H1 (cell line): ENCODE measurements around the gene DRGX. TPM values are rescaled to one million over a fixed set of nuclear protein-coding genes. Genes with fewer than 3 reads are reported as not detected.

Experiments used
- CTCF ChIA-PET: fragments of 300-600 bp; sonication (Branson Sonifier 250); formaldehyde crosslinking; loops from one replicate; lab custom pipeline; 2021; ENCODE audit not compliant: partially characterized antibody; lab: Charles Lee
- POLR2A ChIA-PET: fragments of 300-600 bp; sonication (Branson Sonifier 250); formaldehyde crosslinking; loops from one replicate; lab custom pipeline; 2021; ENCODE audit warnings: inconsistent platforms; ENCODE audit not compliant: partially characterized antibody; lab: Charles Lee
- DNase-seq, 2 experiments: peaks; one replicate each; pipeline versions ENCODE4 v3.0.0 to v3.0.0-alpha.2; 2010 to 2022; ENCODE audit warnings: low spot score in 2 of 2, low read depth in 1 of 2, mixed read lengths in 1 of 2
- FAIRE-seq: peaks from 2 replicates; lab custom pipeline; 2011; peaks lifted over from hg19 to GRCh38; lab: Jason Lieb, UNC
- H2AFZ ChIP-seq: 2 replicates; pipeline ENCODE4 v1.8.1; 2012; ENCODE audit warnings: low read length, inconsistent platforms
- H2AK5ac ChIP-seq: 2 replicates; pipeline ENCODE4 v1.6.1; 2013; ENCODE audit warnings: low read depth, low read length
- H2BK120ac ChIP-seq: replicated peaks from 2 replicates; pipeline ENCODE3; 2013; ENCODE audit warnings: low read depth, low read length, inconsistent platforms
- H2BK12ac ChIP-seq: 2 replicates; pipeline ENCODE4 v1.6.1; 2013; ENCODE audit warnings: low read depth, low read length
- H2BK15ac ChIP-seq: 2 replicates; pipeline ENCODE4 v1.6.1; 2013; ENCODE audit warnings: low read length
- H2BK20ac ChIP-seq: 2 replicates; pipeline ENCODE4 v1.6.1; 2013; ENCODE audit warnings: low read length
- H2BK5ac ChIP-seq: 2 replicates; pipeline ENCODE4 v1.6.1; 2013; ENCODE audit warnings: low read depth, low read length
- H3K14ac ChIP-seq: 2 replicates; pipeline ENCODE4 v1.6.1; 2013; ENCODE audit warnings: inconsistent platforms; ENCODE audit not compliant: insufficient read length
- H3K18ac ChIP-seq: 2 replicates; pipeline ENCODE4 v1.6.1; 2013; ENCODE audit warnings: low read length; ENCODE audit errors: extremely low read depth
- H3K23ac ChIP-seq: 2 replicates; pipeline ENCODE4 v1.6.1; 2013; ENCODE audit warnings: inconsistent platforms; ENCODE audit not compliant: insufficient read length
- H3K23me2 ChIP-seq: 2 replicates; pipeline ENCODE4 v1.6.1; 2013; ENCODE audit warnings: low read depth, low read length
- H3K27ac ChIP-seq: 2 replicates; pipeline ENCODE4 v1.6.1; 2011; ENCODE audit warnings: low read depth, low read length, inconsistent platforms
- H3K27me3 ChIP-seq, 4 experiments: replicated peaks in 1 of 4; 1 replicate in 1 of 4; 2 replicates in 3 of 4; pipeline versions ENCODE4 v1.6.1 to v1.8.1; 2011 to 2013; ENCODE audit warnings: low read length in 3 of 4, mild to moderate bottlenecking in 3 of 4, inconsistent platforms in 2 of 4, mixed read lengths in 2 of 4, moderate library complexity in 1 of 4; ENCODE audit not compliant: control insufficient read depth in 3 of 4, insufficient read depth in 3 of 4; ENCODE audit errors: extremely low read depth in 1 of 4
- H3K36me3 ChIP-seq, 4 experiments: 2 replicates each; pipeline versions ENCODE4 v1.6.1 to v1.8.1; 2011 to 2013; ENCODE audit warnings: mild to moderate bottlenecking in 4 of 4, low read length in 3 of 4, moderate library complexity in 2 of 4, control low read depth in 1 of 4, inconsistent platforms in 1 of 4; ENCODE audit not compliant: insufficient read depth in 4 of 4, control insufficient read depth in 2 of 4
- H3K4ac ChIP-seq: replicated peaks from 2 replicates; pipeline ENCODE3; 2013; ENCODE audit warnings: low read length, low read depth, mixed read lengths, inconsistent platforms; ENCODE audit not compliant: insufficient read length
- H3K4me1 ChIP-seq, 4 experiments: replicated peaks in 1 of 4; 1 replicate in 1 of 4; 2 replicates in 3 of 4; pipeline versions ENCODE4 v1.6.1 to v1.8.1; 2011 to 2013; ENCODE audit warnings: low read length in 3 of 4, inconsistent platforms in 2 of 4, mixed read lengths in 1 of 4; ENCODE audit not compliant: insufficient read depth in 4 of 4, control insufficient read depth in 3 of 4
- H3K4me2 ChIP-seq, 2 experiments: 2 replicates each; pipeline versions ENCODE4 v1.6.1 to v1.8.1; 2011 to 2013; ENCODE audit warnings: low read depth in 2 of 2, low read length in 2 of 2, control low read depth in 1 of 2, inconsistent platforms in 1 of 2, mild to moderate bottlenecking in 1 of 2; ENCODE audit not compliant: insufficient read depth in 1 of 2
- H3K4me3 ChIP-seq, 4 experiments: fragments of 200-600, 300-600 bp in 1 of 4; sonication (generic), shearing (Covaris generic), sonication (Bioruptor Twin) in 1 of 4; 2 replicates each; pipeline versions ENCODE4 v1.5.1 to v1.8.1; 2011 to 2016; ENCODE audit warnings: low read length in 4 of 4, low read depth in 3 of 4, control low read depth in 2 of 4, inconsistent platforms in 2 of 4, mild to moderate bottlenecking in 2 of 4, mixed read lengths in 1 of 4, moderate library complexity in 1 of 4; ENCODE audit not compliant: insufficient read depth in 2 of 4; ENCODE audit errors: extremely low read depth in 1 of 4
- H3K56ac ChIP-seq: replicated peaks from 2 replicates; pipeline ENCODE3; 2013; ENCODE audit warnings: low read depth, mild to moderate bottlenecking, mixed read lengths, low read length, inconsistent platforms; ENCODE audit not compliant: insufficient read length
- H3K79me1 ChIP-seq: 2 replicates; pipeline ENCODE4 v1.6.1; 2013; ENCODE audit warnings: low read depth, low read length, control low read depth
- H3K79me2 ChIP-seq, 2 experiments: 2 replicates each; pipeline versions ENCODE4 v1.6.1 to v1.8.1; 2012 to 2013; ENCODE audit warnings: low read length in 2 of 2, mild to moderate bottlenecking in 2 of 2, inconsistent platforms in 1 of 2; ENCODE audit not compliant: insufficient read depth in 2 of 2, control insufficient read depth in 1 of 2
- H3K9ac ChIP-seq, 4 experiments: replicated peaks in 1 of 4; 1 replicate in 1 of 4; 2 replicates in 3 of 4; pipeline versions ENCODE4 v1.6.1 to v1.8.1; 2011 to 2013; ENCODE audit warnings: low read depth in 3 of 4, low read length in 3 of 4, control low read depth in 2 of 4, mild to moderate bottlenecking in 2 of 4, moderate library complexity in 2 of 4, inconsistent platforms in 1 of 4; ENCODE audit errors: extremely low read depth in 1 of 4
- H3K9me3 ChIP-seq, 2 experiments: 2 replicates each; pipeline versions ENCODE4 v1.6.1 to v1.8.1; 2012 to 2013; ENCODE audit warnings: mild to moderate bottlenecking in 2 of 2, moderate library complexity in 2 of 2, control low read depth in 1 of 2, inconsistent platforms in 1 of 2, low read depth in 1 of 2, low read length in 1 of 2, mixed read lengths in 1 of 2; ENCODE audit not compliant: insufficient read depth in 2 of 2
- H4K20me1 ChIP-seq, 2 experiments: replicated peaks in 1 of 2; 2 replicates each; pipeline versions ENCODE3 to v1.8.1; 2011 to 2013; ENCODE audit warnings: inconsistent platforms in 2 of 2, low read length in 2 of 2, mild to moderate bottlenecking in 1 of 2; ENCODE audit not compliant: insufficient read depth in 2 of 2, control insufficient read depth in 1 of 2
- H4K5ac ChIP-seq: 2 replicates; pipeline ENCODE4 v1.6.1; 2013; ENCODE audit warnings: low read length, low read depth, mixed read lengths, inconsistent platforms; ENCODE audit not compliant: insufficient read length
- H4K8ac ChIP-seq: 2 replicates; pipeline ENCODE4 v1.8.0; 2013; ENCODE audit warnings: mild to moderate bottlenecking, moderate library complexity, low read length, inconsistent platforms; ENCODE audit not compliant: insufficient read depth; ENCODE audit errors: extremely low read depth
- H4K91ac ChIP-seq: replicated peaks from 2 replicates; pipeline ENCODE3; 2013; ENCODE audit warnings: low read length, mixed read lengths, inconsistent platforms; ENCODE audit not compliant: insufficient read length
- ZNF274 ChIP-seq: IDR thresholded peaks from 2 replicates; pipeline ENCODE4 v1.7.0; 2012; ENCODE audit warnings: low read length, borderline replicate concordance; ENCODE audit errors: extremely low read depth
- WGBS, 2 experiments: shearing (Covaris generic) in 1 of 2; methylation state at CpG; one replicate each; pipeline versions ENCODE4 v1.1.6 to v1.1.7; 2013 to 2015; ENCODE audit warnings: low lambda C conversion rate in 2 of 2, mixed read lengths in 2 of 2, inconsistent platforms in 1 of 2, low coverage in 1 of 2, missing lambda C conversion rate in 1 of 2; ENCODE audit not compliant: insufficient replicate concordance in 2 of 2, insufficient coverage in 1 of 2, insufficient read length in 1 of 2; ENCODE audit errors: extremely low coverage in 1 of 2, missing lambda C conversion rate in 1 of 2; 5-methylcytosine and 5-hydroxymethylcytosine counted together
- polyA plus RNA-seq, 7 experiments: library from polyadenylated mRNA; depleted of rRNA in 3 of 7; stranded (reverse) in 5 of 7; unstranded in 2 of 7; fragments of >200 nt in 5 of 7; fragments of 200-250 nt in 2 of 7; gene quantifications; 1 replicate in 5 of 7; 2 replicates in 1 of 7; 4 replicates in 1 of 7; pipeline versions ENCODE4 v1.2.1 to v1.2.3, GENCODE V29; 2011 to 2013; ENCODE audit warnings: missing spikeins in 2 of 7, mixed read lengths in 2 of 7
- total RNA-seq: library from RNA; stranded (reverse); fragmentation: NEBNext Ultra II Directional; extraction: Animal tissue kit (Norgen Biotek cat#: 25700); gene quantifications from 2 replicates; pipeline ENCODE4 v1.2.1, GENCODE V29; 2021

DRGX gene
- total and polyA plus RNA-seq, 2 of the 8 experiments (the other 6 are each of a cell fraction or from before 2014, with no cell fraction given): not detected

DNA sequence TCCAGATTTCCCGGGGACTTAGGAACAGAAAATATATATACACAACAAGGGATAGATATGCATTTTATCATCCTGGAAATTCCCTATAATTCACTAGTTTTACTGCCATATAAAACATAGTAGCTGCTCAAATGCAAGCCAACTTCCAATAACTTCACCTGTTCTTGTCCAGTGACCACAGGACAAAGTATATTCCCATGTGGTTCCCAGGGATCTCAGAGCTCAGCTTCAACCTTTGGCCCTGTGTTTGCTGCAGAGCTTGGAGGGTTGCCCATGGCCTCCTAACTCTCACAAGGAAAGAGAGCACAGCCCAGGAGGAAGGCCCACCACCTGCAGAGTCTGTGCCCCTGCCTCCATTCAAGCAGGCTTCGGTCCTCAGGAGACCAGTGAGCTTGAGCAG is 4.5 kb upstream of the DRGX start:
- Histone ChIP-seq H3K79me2 (no peaks in the 10 kb centered on the region), H3K14ac (no peak overlapping the region), H3K4me2 (no peak overlapping the region), H2BK12ac (no peak overlapping the region), H2BK120ac (no peak overlapping the region), H3K23me2 (peaks cover 13% of the 10 kb centered on the region; the same call in 1 of the 2 replicates), H4K20me1 (peaks cover 6 to 17% of the 10 kb centered on the region in 2 experiments), H3K4me1 (peaks cover 4 to 12% (median 8%) of the 10 kb centered on the region in 4 experiments), H3K4me3 (no peak overlapping the region), H3K23ac (no peak overlapping the region), H2BK20ac (no peak overlapping the region), H3K27ac (no peak overlapping the region), H3K79me1 (no peaks in the 10 kb centered on the region), H2BK15ac (no peak overlapping the region), H3K18ac (no peak overlapping the region), H3K27me3 (peaks cover 29 to 71% (median 50%) of the 10 kb centered on the region in 4 experiments), H4K91ac (no peak overlapping the region), H3K56ac (no peak overlapping the region), H2BK5ac (no peak overlapping the region), H4K8ac (no peak overlapping the region; the same call in 1 of the 2 replicates), H3K9ac (no peak overlapping the region), H3K36me3 (no peaks in the 10 kb centered on the region), H2AFZ (no peak overlapping the region), H2AK5ac (peak overlapping the region; percentile 45; the same call in 1 of the 2 replicates), H3K4ac (no peak overlapping the region), H3K9me3 (no peaks in the 10 kb centered on the region), H4K5ac (no peak overlapping the region)
- 79% methylated on average over 2 of the region's 2 CpGs; no CpG with 5 or more reads in 1 of the 2 experiments for WGBS, 2 experiments
- POLR2A ChIA-PET: no interaction called here
- no peak for FAIRE-seq
- TF ChIP-seq ZNF274: no peak
- TF ChIP-seq, all 59 proteins: peak for 0
- CTCF ChIA-PET: interaction anchor here (1.0 to 1.3 kb wide), 3 partner anchors 10 to 239 kb away, joined by 3 to 4 read pairs (median 3); no protein-coding TSS in a partner anchor
- DNase-seq: no peak
